ENCODE results near the gene AGK. TPM values are rescaled to one million over a fixed set of nuclear protein-coding genes. Genes with fewer than 3 reads are reported as not detected.

Gene AGK
- total and polyA plus RNA-seq, 2 of the 8 experiments (the other 6 are each of a cell fraction or from before 2014, with no cell fraction given): 25.8 to 34.0 TPM

DNA sequence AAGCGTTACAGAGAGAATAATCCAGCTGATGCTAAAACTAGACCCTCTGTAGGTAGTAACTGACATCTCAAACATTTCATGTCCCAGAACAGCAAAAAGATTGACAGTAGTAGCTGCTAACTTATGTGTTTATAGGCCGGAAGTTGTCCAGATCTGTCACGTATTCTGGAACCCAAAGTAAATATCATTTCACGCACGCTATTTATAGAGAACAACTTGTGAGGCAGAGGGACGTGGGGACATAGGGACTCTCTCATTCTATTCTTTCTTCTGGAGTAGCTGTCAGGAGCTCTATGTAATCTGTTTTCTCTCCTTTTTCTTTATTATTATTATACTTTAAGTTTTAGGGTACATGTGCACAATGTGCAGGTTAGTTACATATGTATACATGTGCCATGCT lies 22.3 kb downstream of the AGK start:
- no peak overlapping the region for H2BK15ac ChIP-seq (ENCODE audit: low read length)
- no peak for FAIRE-seq
- TF ChIP-seq, protein P1, sequence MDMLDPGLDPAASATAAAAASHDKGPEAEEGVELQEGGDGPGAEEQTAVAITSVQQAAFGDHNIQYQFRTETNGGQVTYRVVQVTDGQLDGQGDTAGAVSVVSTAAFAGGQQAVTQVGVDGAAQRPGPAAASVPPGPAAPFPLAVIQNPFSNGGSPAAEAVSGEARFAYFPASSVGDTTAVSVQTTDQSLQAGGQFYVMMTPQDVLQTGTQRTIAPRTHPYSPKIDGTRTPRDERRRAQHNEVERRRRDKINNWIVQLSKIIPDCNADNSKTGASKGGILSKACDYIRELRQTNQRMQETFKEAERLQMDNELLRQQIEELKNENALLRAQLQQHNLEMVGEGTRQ (IDR thresholded peaks at IDR 0.05; ENCODE audit: low read length): no peak
- TF ChIP-seq ASH2L (IDR thresholded peaks at IDR 0.05; ENCODE audit: low read length) (no peak), SRF (IDR thresholded peaks at IDR 0.05; ENCODE audit: low read depth, low read length) (no peak)

More for the DNA sequence above, 22.3 kb downstream of the AGK start:
- Histone ChIP-seq H3K4me1 (replicated peaks in 1 of 4; ENCODE audit: control insufficient read depth in 3 of 4, insufficient read depth in 4 of 4, low read length in 3 of 4) (peaks cover 0 to 4% (median 3%) of the 10 kb centered on the region in 4 experiments; a peak in 4 of 7 replicates), H2BK5ac (ENCODE audit: low read depth, low read length) (no peak overlapping the region), H3K27ac (ENCODE audit: low read depth, low read length) (no peak overlapping the region), H2BK20ac (ENCODE audit: low read length) (no peak overlapping the region), H4K20me1 (replicated peaks in 1 of 2; ENCODE audit: control insufficient read depth in 1 of 2, insufficient read depth in 2 of 2, low read length in 2 of 2) (no peaks in the 10 kb centered on the region), H2AFZ (ENCODE audit: low read length) (no peak overlapping the region), H2BK120ac (replicated peaks; ENCODE audit: low read depth, low read length) (no peak overlapping the region), H3K56ac (replicated peaks; ENCODE audit: insufficient read length, low read depth, low read length) (no peak overlapping the region), H3K14ac (ENCODE audit: insufficient read length) (no peak overlapping the region), H4K8ac (ENCODE audit: extremely low read depth, insufficient read depth, low read length) (no peak overlapping the region), H4K91ac (replicated peaks; ENCODE audit: insufficient read length, low read length) (no peak overlapping the region), H3K9ac (replicated peaks in 1 of 4; ENCODE audit: extremely low read depth in 1 of 4, low read depth in 3 of 4, low read length in 3 of 4) (no peak overlapping the region), H2BK12ac (ENCODE audit: low read depth, low read length) (no peak overlapping the region), H4K5ac (ENCODE audit: insufficient read length, low read depth, low read length) (no peak overlapping the region), H3K23me2 (ENCODE audit: low read depth, low read length) (no peaks in the 10 kb centered on the region), H3K4me3 (ENCODE audit: extremely low read depth in 1 of 4, insufficient read depth in 2 of 4, low read depth in 3 of 4, low read length in 4 of 4) (no peak overlapping the region), H3K79me1 (ENCODE audit: low read depth, low read length) (no peaks in the 10 kb centered on the region), H3K9me3 (ENCODE audit: insufficient read depth in 2 of 2, low read depth in 1 of 2, low read length in 1 of 2) (no peaks in the 10 kb centered on the region), H3K18ac (ENCODE audit: extremely low read depth, low read length) (no peak overlapping the region), H3K79me2 (ENCODE audit: control insufficient read depth in 1 of 2, insufficient read depth in 2 of 2, low read length in 2 of 2) (no peaks in the 10 kb centered on the region), H2AK5ac (ENCODE audit: low read depth, low read length) (no peak overlapping the region), H3K36me3 (ENCODE audit: control insufficient read depth in 2 of 4, insufficient read depth in 4 of 4, low read length in 3 of 4) (peaks cover 0 to 6% (median 1%) of the 10 kb centered on the region in 4 experiments; a peak in 2 of 8 replicates), H3K23ac (ENCODE audit: insufficient read length) (no peak overlapping the region), H3K4ac (replicated peaks; ENCODE audit: insufficient read length, low read depth, low read length) (no peak overlapping the region), H3K27me3 (replicated peaks in 1 of 4; ENCODE audit: control insufficient read depth in 3 of 4, extremely low read depth in 1 of 4, insufficient read depth in 3 of 4, low read length in 3 of 4) (no peaks in the 10 kb centered on the region), H3K4me2 (ENCODE audit: insufficient read depth in 1 of 2, low read depth in 2 of 2, low read length in 2 of 2) (no peak overlapping the region)
- DNase-seq (ENCODE audit: low read depth in 1 of 2, low spot score in 2 of 2): no peak
- 91% methylated on average over 6 of the region's 6 CpGs; no CpG with 5 or more reads in 1 of the 2 experiments for WGBS, 2 experiments (ENCODE audit: extremely low coverage in 1 of 2, insufficient coverage in 1 of 2, insufficient read length in 1 of 2, insufficient replicate concordance in 2 of 2, low coverage in 1 of 2, low lambda C conversion rate in 2 of 2, missing lambda C conversion rate in 1 of 2)
- CTCF ChIA-PET (ENCODE audit: partially characterized antibody): no interaction called here
- POLR2A ChIA-PET (ENCODE audit: partially characterized antibody): no interaction called here
